HPDE6-E6E7 (cell line): ENCODE measurements around the gene SYTL3.

Source experiments
- DNase-seq: peaks from one replicate; pipeline ENCODE4 v3.0.0; 2011; ENCODE audit warnings: missing footprints; ENCODE audit errors: extremely low spot score

SYTL3 gene

GRCh38 chr6:158793432-158793831, 143.6 kb downstream of the SYTL3 start:
- no peak for DNase-seq

- no peak for DNase-seq
These were observed 145.7 kb downstream of the SYTL3 start for GRCh38 chr6:158795516-158795915.

GRCh38 chr6:158796353-158796752, 146.5 kb downstream of the SYTL3 start:
- no peak for DNase-seq

GRCh38 chr6:158797331-158798310, 147.8 kb downstream of the SYTL3 start:
- DNase-seq = no peak

GRCh38 chr6:158798311-158798710, 148.5 kb downstream of the SYTL3 start:
- no peak for DNase-seq

GRCh38 chr6:158799051-158799792, 149.4 kb downstream of the SYTL3 start:
- no peak for DNase-seq

- DNase-seq = no peak
These were observed 151.9 kb downstream of the SYTL3 start for GRCh38 chr6:158801655-158802294.

- no peak for DNase-seq
These were observed 153.9 kb downstream of the SYTL3 start for GRCh38 chr6:158803733-158804143.

- DNase-seq = no peak
These were observed 154.4 kb downstream of the SYTL3 start for GRCh38 chr6:158804207-158804606.

GRCh38 chr6:158805698-158806377, 156.0 kb downstream of the SYTL3 start:
- no peak for DNase-seq

- no peak for DNase-seq
These were observed 157.9 kb downstream of the SYTL3 start for GRCh38 chr6:158807515-158808441.

GRCh38 chr6:158808442-158808833, 158.6 kb downstream of the SYTL3 start:
- DNase-seq = no peak

- DNase-seq = no peak
These were observed 159.3 kb downstream of the SYTL3 start for GRCh38 chr6:158808941-158809678.

- no peak for DNase-seq
These were observed 160.6 kb downstream of the SYTL3 start for GRCh38 chr6:158810155-158811095.

GRCh38 chr6:158812611-158813010, 162.8 kb downstream of the SYTL3 start:
- DNase-seq = no peak

- DNase-seq = no peak
These were observed 163.2 kb downstream of the SYTL3 start for GRCh38 chr6:158813032-158813431.
